Measurements from ENCODE around the gene FOXL1.

GRCh38 chr16:86614699-86615098 lies 36.4 kb downstream of the FOXL1 start:
- no peak for TF ChIP-seq ZBTB33 (IDR thresholded peaks at IDR 0.05; ENCODE audit: extremely low read depth, insufficient replicate concordance, low read length)
- TF ChIP-seq CTCF (IDR thresholded peaks at IDR 0.05 in 2 of 3, conservative IDR thresholded peaks at IDR 0.05 in 1 of 3; ENCODE audit: borderline replicate concordance in 1 of 3, insufficient read depth in 1 of 3, low read depth in 2 of 3, low read length in 2 of 3), result no peak
- no peak for TF ChIP-seq EGR1 (IDR thresholded peaks at IDR 0.05; ENCODE audit: low read depth)
- TF ChIP-seq POLR2A (IDR thresholded peaks at IDR 0.05; ENCODE audit: borderline replicate concordance, extremely low read depth, insufficient read depth, insufficient read length), result no peak
- TF ChIP-seq ELF1 (IDR thresholded peaks at IDR 0.05; ENCODE audit: borderline replicate concordance, low read depth), result no peak
- no peak for TF ChIP-seq EZH2phosphoT487 (IDR thresholded peaks at IDR 0.05; ENCODE audit: borderline replicate concordance)
- no peak for TF ChIP-seq ZNF274 (IDR thresholded peaks at IDR 0.05; ENCODE audit: low read depth, low read length)
- no peak for TF ChIP-seq SP1 (IDR thresholded peaks at IDR 0.05; ENCODE audit: low read depth)
- no peak for TF ChIP-seq POLR2AphosphoS5 (IDR thresholded peaks at IDR 0.05; ENCODE audit: low read depth, low read length)

Data from HCT116 (cell line).